PC-3 (cell line): Measurements from ENCODE around the gene PLAC8L1. TPM values are rescaled to one million over a fixed set of nuclear protein-coding genes. Genes with fewer than 3 reads are reported as not detected.

Experiments
- ATAC-seq: fragments of 200-7000 bp; cut with Tn5 transposase; 2 replicates; pipeline ENCODE4 v1.9.1; 2020; ENCODE audit warnings: mild to moderate bottlenecking, moderate library complexity
- BruUV-seq: library from RNA; stranded (reverse); fragments of 400-500 nt; replicated peaks from 2 replicates; lab custom pipeline; 2021; lab: Mats Ljungman, UMichigan
- CTCF ChIA-PET: fragments of 300-600 bp; sonication (Branson Sonifier 250); formaldehyde crosslinking; loops from one replicate; lab custom pipeline; 2022; ENCODE audit warnings: antibody characterized with exemption; lab: Charles Lee
- POLR2A ChIA-PET: fragments of 300-600 bp; sonication (Branson Sonifier 250); formaldehyde crosslinking; loops from one replicate; lab custom pipeline; 2022; ENCODE audit warnings: antibody characterized with exemption; ENCODE audit not compliant: unreplicated experiment; lab: Charles Lee
- DNase-seq: peaks from one replicate; pipeline ENCODE4 v3.0.0-alpha.2; 2015
- H2AFZ ChIP-seq: fragments of 300-600 bp; sonication (generic); 2 replicates; pipeline ENCODE4 v1.6.0; 2016; ENCODE audit warnings: antibody characterized with exemption, low read length
- H3F3A ChIP-seq: fragments of 300-600 bp; sonication (generic); one replicate; pipeline ENCODE4 v1.6.0; 2017; ENCODE audit warnings: antibody characterized with exemption, low read length, control low read depth, mild to moderate bottlenecking; ENCODE audit not compliant: unreplicated experiment
- H3K27ac ChIP-seq: fragments of 300-600 bp; sonication (generic); 2 replicates; pipeline ENCODE4 v1.5.1; 2016; ENCODE audit warnings: mild to moderate bottlenecking, low read length
- H3K27me3 ChIP-seq: fragments of 300-600 bp; sonication (generic); 2 replicates; pipeline ENCODE4 v1.6.1; 2016; ENCODE audit warnings: low read length, mixed read lengths
- H3K36me3 ChIP-seq: fragments of 300-600 bp; sonication (generic); 2 replicates; pipeline ENCODE4 v1.6.1; 2016; ENCODE audit warnings: low read depth, mixed run types, low read length, mixed read lengths
- H3K4me1 ChIP-seq: fragments of 300-600 bp; sonication (generic); 2 replicates; pipeline ENCODE4 v1.5.1; 2016; ENCODE audit warnings: low read length; ENCODE audit not compliant: insufficient read depth
- H3K4me2 ChIP-seq: fragments of 300-600 bp; sonication (generic); 2 replicates; pipeline ENCODE4 v1.6.0; 2016; ENCODE audit warnings: low read length
- H3K4me3 ChIP-seq: fragments of 300-600 bp; sonication (generic); 2 replicates; pipeline ENCODE4 v1.5.1; 2016; ENCODE audit warnings: mild to moderate bottlenecking, low read length, mixed read lengths
- H3K79me2 ChIP-seq: fragments of 300-600 bp; sonication (generic); 2 replicates; pipeline ENCODE4 v1.6.1; 2017; ENCODE audit warnings: low read length, mixed read lengths
- H3K9ac ChIP-seq: fragments of 300-600 bp; sonication (generic); 2 replicates; pipeline ENCODE4 v1.6.0; 2016; ENCODE audit warnings: mild to moderate bottlenecking, low read length
- H3K9me2 ChIP-seq: fragments of 300-600 bp; sonication (generic); replicated peaks from 2 replicates; pipeline ENCODE4 v1.6.1; 2016; ENCODE audit warnings: mixed run types, low read length, mixed read lengths
- H3K9me3 ChIP-seq: fragments of 300-600 bp; sonication (generic); 2 replicates; pipeline ENCODE4 v1.6.1; 2016; ENCODE audit warnings: low read length, mixed read lengths
- H4K20me1 ChIP-seq: fragments of 300-600 bp; sonication (generic); 2 replicates; pipeline ENCODE4 v1.6.1; 2016; ENCODE audit warnings: low read length, mixed read lengths
- EZH2 ChIP-seq: fragments of 300-600 bp; sonication (generic); IDR thresholded peaks from one replicate; pipeline ENCODE4 v1.6.1; 2017; ENCODE audit warnings: antibody characterized with exemption, mild to moderate bottlenecking, low read length; ENCODE audit not compliant: unreplicated experiment
- EZH2phosphoT487 ChIP-seq: fragments of 300-600 bp; sonication (generic); IDR thresholded peaks from 2 replicates; pipeline ENCODE4 v1.6.1; 2018; ENCODE audit warnings: mild to moderate bottlenecking, antibody characterized with exemption, low read length, borderline replicate concordance
- intact Hi-C: fragments of 100-400 bp; cut with micrococcal nuclease; formaldehyde crosslinking; loops from 2 replicates; pipeline ENCODE4 v1.9.0; 2023
- total RNA-seq: library from RNA; depleted of rRNA; stranded (reverse); fragments of >200 nt; gene quantifications from 2 replicates; pipeline ENCODE4 v1.2.3, GENCODE V29; 2014
- TF ChIP-seq, protein P1 (sequence below): fragments of 300-600 bp; sonication (generic); conservative IDR thresholded peaks from 2 replicates; pipeline ENCODE4 v1.5.1; 2017; ENCODE audit warnings: antibody characterized with exemption, low read depth, mild to moderate bottlenecking, low read length

The PLAC8L1 gene
- total RNA-seq, 1 experiment from 2014 or later, result 0.95 TPM

DNA sequence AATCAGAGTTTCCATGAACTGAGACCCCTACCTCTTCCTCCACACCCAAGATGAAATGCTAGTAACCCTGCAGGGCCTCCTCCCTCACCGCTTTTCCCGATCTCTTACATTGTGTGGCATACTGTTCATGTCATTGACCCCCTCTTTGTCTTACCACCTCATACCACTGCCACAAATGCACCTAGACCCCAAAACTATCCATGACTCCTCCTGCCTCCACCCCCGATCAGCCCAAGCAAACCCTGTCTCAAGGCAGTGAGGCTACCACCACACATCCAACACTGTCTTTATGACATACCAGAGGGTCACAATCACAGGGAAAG is 55.7 kb downstream of the PLAC8L1 start:
- Histone ChIP-seq H3K79me2 (no peaks in the 10 kb centered on the region), H3K9me2 (no peaks in the 10 kb centered on the region), H2AFZ (no peak overlapping the region), H3F3A (no peaks in the 10 kb centered on the region), H3K9ac (no peak overlapping the region), H3K4me2 (no peak overlapping the region), H3K4me3 (no peak overlapping the region), H3K9me3 (no peaks in the 10 kb centered on the region), H3K4me1 (peaks cover 20% of the 10 kb centered on the region; the same call in 1 of the 2 replicates), H4K20me1 (no peaks in the 10 kb centered on the region), H3K36me3 (no peaks in the 10 kb centered on the region), H3K27ac (no peak overlapping the region), H3K27me3 (no peaks in the 10 kb centered on the region)
- ChIA-PET CTCF (interaction anchor here (0.6 kb wide), 1 partner anchor 1987 kb away, joined by 4 read pairs; no protein-coding TSS in a partner anchor), POLR2A (interaction anchor here (0.7 kb wide), 1 partner anchor 205 kb away, joined by 4 read pairs; no protein-coding TSS in a partner anchor)
- DNase-seq (no peak), ATAC-seq (no peak; the same call in 1 of the 2 replicates)
- TF ChIP-seq EZH2, result no peak
- TF ChIP-seq, protein P1, sequence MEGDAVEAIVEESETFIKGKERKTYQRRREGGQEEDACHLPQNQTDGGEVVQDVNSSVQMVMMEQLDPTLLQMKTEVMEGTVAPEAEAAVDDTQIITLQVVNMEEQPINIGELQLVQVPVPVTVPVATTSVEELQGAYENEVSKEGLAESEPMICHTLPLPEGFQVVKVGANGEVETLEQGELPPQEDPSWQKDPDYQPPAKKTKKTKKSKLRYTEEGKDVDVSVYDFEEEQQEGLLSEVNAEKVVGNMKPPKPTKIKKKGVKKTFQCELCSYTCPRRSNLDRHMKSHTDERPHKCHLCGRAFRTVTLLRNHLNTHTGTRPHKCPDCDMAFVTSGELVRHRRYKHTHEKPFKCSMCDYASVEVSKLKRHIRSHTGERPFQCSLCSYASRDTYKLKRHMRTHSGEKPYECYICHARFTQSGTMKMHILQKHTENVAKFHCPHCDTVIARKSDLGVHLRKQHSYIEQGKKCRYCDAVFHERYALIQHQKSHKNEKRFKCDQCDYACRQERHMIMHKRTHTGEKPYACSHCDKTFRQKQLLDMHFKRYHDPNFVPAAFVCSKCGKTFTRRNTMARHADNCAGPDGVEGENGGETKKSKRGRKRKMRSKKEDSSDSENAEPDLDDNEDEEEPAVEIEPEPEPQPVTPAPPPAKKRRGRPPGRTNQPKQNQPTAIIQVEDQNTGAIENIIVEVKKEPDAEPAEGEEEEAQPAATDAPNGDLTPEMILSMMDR, result peak; percentile 25; the same call in 1 of the 2 replicates
- intact Hi-C loops, result loop anchor here (1.0 to 5.0 kb wide), 5 partner anchors 112 to 1847 kb away; partner anchors contain the start of gene PRELID2
- BruUV-seq, result no TSS peak

DNA sequence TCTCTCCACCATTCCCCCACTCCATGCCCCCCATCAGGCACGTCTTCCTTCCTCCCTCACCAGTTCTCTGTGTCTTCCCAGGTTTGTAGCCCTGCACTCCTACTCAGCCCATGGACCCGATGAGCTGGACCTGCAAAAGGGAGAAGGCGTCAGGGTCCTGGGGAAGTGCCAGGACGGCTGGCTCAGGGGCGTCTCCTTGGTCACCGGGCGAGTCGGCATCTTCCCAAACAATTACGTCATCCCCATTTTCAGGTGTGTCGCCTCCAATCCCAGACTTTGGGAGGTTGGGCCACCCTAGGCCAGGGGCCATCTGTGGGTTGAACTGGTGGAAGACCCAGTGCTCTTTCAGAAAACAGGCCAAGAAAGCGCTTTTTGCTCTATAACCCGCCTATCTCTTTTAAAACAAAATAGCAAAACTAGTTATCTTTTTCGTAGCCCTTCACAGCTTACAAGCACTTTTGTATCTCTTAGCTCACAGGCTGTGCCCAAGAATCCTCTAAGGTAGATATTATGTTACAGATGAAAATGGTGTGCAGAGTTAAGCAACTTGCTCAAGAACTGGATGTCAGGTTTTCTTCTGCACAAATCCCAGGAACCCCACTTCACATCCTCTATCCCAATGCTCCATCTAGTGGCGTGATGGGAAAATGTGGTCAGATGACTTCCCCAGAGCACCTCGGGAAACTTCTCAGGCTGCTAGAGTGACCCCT is 56.2 kb downstream of the PLAC8L1 start:
- ATAC-seq, result peak; percentile 75
- Histone ChIP-seq H3K9me2 (no peaks in the 10 kb centered on the region), H3K9ac (no peak overlapping the region), H2AFZ (no peak overlapping the region), H3F3A (no peaks in the 10 kb centered on the region), H3K36me3 (no peaks in the 10 kb centered on the region), H3K9me3 (no peaks in the 10 kb centered on the region), H3K27me3 (no peaks in the 10 kb centered on the region), H3K27ac (no peak overlapping the region), H3K4me2 (no peak overlapping the region), H3K4me1 (peaks cover 20% of the 10 kb centered on the region; the same call in 1 of the 2 replicates), H3K79me2 (no peaks in the 10 kb centered on the region), H4K20me1 (no peaks in the 10 kb centered on the region), H3K4me3 (no peak overlapping the region)
- POLR2A ChIA-PET, result no interaction called here
- no TSS peak for BruUV-seq
- DNase-seq, result peak; percentile 92
- CTCF ChIA-PET, result no interaction called here
- no peak for TF ChIP-seq EZH2phosphoT487
- TF ChIP-seq, protein P1, result peak; percentile 96
- no peak for TF ChIP-seq EZH2
- intact Hi-C loops, result loop anchor here (1.0 to 5.0 kb wide), 5 partner anchors 112 to 1847 kb away; partner anchors contain the start of gene PRELID2

DNA sequence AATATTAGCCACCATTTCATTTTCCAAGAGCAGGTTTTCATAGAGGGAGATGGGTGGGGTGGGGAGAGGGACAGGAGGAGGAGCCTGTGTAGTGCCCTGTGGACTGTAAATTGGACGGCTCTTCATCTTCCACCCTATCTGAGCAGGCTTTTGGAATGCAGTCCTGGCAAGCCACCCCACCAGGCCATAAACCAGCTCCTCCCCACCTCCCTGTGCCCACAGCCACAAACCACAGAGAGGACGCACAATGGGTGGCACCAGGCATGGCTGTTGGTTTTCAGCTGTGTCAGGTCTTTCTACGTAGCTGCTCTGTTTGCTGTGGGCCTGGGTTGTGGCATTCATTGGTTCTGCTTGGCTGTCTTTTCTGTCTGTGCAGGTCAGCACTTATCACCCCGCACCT is 58.0 kb downstream of the PLAC8L1 start:
- Histone ChIP-seq H3K9me3 (no peaks in the 10 kb centered on the region), H2AFZ (no peak overlapping the region), H3K27ac (no peak overlapping the region), H3F3A (no peaks in the 10 kb centered on the region), H3K27me3 (no peaks in the 10 kb centered on the region), H3K79me2 (no peaks in the 10 kb centered on the region), H3K4me3 (no peak overlapping the region), H3K36me3 (no peaks in the 10 kb centered on the region), H3K4me1 (peaks cover 29% of the 10 kb centered on the region), H4K20me1 (no peaks in the 10 kb centered on the region), H3K4me2 (0 out of 2 replicates have a peak overlapping the region, but pooled peaks have one; percentile 8), H3K9ac (no peak overlapping the region), H3K9me2 (no peaks in the 10 kb centered on the region)
- TF ChIP-seq EZH2, result no peak
- TF ChIP-seq EZH2phosphoT487, result no peak
- TF ChIP-seq, protein P1, result no peak
- DNase-seq (peak; percentile 74), ATAC-seq (peak; percentile 36)
- ChIA-PET POLR2A (interaction anchor here (0.6 kb wide), 1 partner anchor 1771 kb away, joined by 4 read pairs; no protein-coding TSS in a partner anchor), CTCF (interaction anchor here (0.6 kb wide), 1 partner anchor 223 kb away, joined by 4 read pairs; no protein-coding TSS in a partner anchor)
- no TSS peak for BruUV-seq
- intact Hi-C loops, result loop anchor here (5.0 kb wide), 1 partner anchor 1845 kb away; no protein-coding TSS in a partner anchor
